Fibroblast of mammary gland (primary cell): ENCODE measurements around the gene CDAN1.
A peak's percentile ranks its signal among the peaks of the same experiment; 100 is the strongest.

ENCODE experiments used
- DNase-seq: peaks from one replicate; pipeline ENCODE4 v3.0.0-alpha.2; 2010; ENCODE audit warnings: low read depth
- H3K4me3 ChIP-seq: 2 replicates; pipeline ENCODE4 v1.5.1; 2011; ENCODE audit warnings: low read depth, mild to moderate bottlenecking, low read length, moderate library complexity; ENCODE audit not compliant: control insufficient read depth
- CTCF ChIP-seq: conservative IDR thresholded peaks from 2 replicates; pipeline ENCODE4 v1.5.1; 2011; ENCODE audit warnings: low read depth, low read length, inconsistent platforms; ENCODE audit not compliant: control insufficient read depth, insufficient read depth

Gene CDAN1

GRCh38 chr15:42736793-42737528, at the start of gene CDAN1:
TSS of gene CDAN1 (minus strand) at chr15:42737128. CDS start at chr15:42737102, 26 bp downstream.
- peak; percentile 74 for DNase-seq
- peak within 1 kb of the TSS; percentile 74 for H3K4me3 ChIP-seq
- no peak for TF ChIP-seq CTCF

GRCh38 chr15:42785569-42785968, 48.6 kb upstream of the CDAN1 start:
- DNase-seq: no peak
- H3K4me3 ChIP-seq: no peak overlapping the region
- TF ChIP-seq CTCF: no peak

- TF ChIP-seq CTCF: no peak
- no peak overlapping the region for H3K4me3 ChIP-seq
- DNase-seq: no peak
Observed at GRCh38 chr15:42784705-42785104, 47.8 kb upstream of the CDAN1 start.

- TF ChIP-seq CTCF: no peak
- no peak for DNase-seq
- H3K4me3 ChIP-seq: no peak overlapping the region
Observed at GRCh38 chr15:42782716-42783115, 45.8 kb upstream of the CDAN1 start.

GRCh38 chr15:42775416-42775815, 38.5 kb upstream of the CDAN1 start:
- DNase-seq: no peak
- TF ChIP-seq CTCF: no peak
- no peak overlapping the region for H3K4me3 ChIP-seq

GRCh38 chr15:42772901-42773300, 36.0 kb upstream of the CDAN1 start:
- DNase-seq: no peak
- no peak overlapping the region for H3K4me3 ChIP-seq
- no peak for TF ChIP-seq CTCF
